Small intestine (tissue), 7 donors: ENCODE data around the gene RMP24.
"Not testable (repeated sequence)": the region's sequence is repeated elsewhere in the genome, so short reads cannot be mapped to it uniquely, and the experiment has no call there.

Experiments used
- DNase-seq, 2 donors: peaks; one replicate each; pipeline versions ENCODE4 v3.0.0 to v3.0.0-alpha.2; 2013
- FAIRE-seq: peaks from 2 replicates; lab custom pipeline; 2012; peaks lifted over from hg19 to GRCh38; lab: Jason Lieb, UNC
- H3K27ac ChIP-seq, 3 donors: one replicate each; pipeline ENCODE4 v1.5.1; 2013; ENCODE audit warnings: low read length in 2 of 3, mild to moderate bottlenecking in 2 of 3, control low read depth in 1 of 3, inconsistent platforms in 1 of 3, low read depth in 1 of 3, moderate library complexity in 1 of 3
- H3K27me3 ChIP-seq, 3 donors: one replicate each; pipeline ENCODE4 v1.6.1; 2013; ENCODE audit warnings: low read length in 3 of 3, inconsistent platforms in 1 of 3; ENCODE audit not compliant: control insufficient read depth in 3 of 3, insufficient read depth in 3 of 3
- H3K36me3 ChIP-seq, 3 donors: one replicate each; pipeline ENCODE4 v1.6.1; 2013; ENCODE audit warnings: low read length in 3 of 3, inconsistent platforms in 1 of 3, low read depth in 1 of 3, mild to moderate bottlenecking in 1 of 3, moderate library complexity in 1 of 3; ENCODE audit not compliant: control insufficient read depth in 3 of 3, insufficient read depth in 2 of 3
- H3K4me1 ChIP-seq, 3 donors: one replicate each; pipeline ENCODE4 v1.6.1; 2013; ENCODE audit warnings: low read length in 2 of 3, inconsistent platforms in 1 of 3, low read depth in 1 of 3, mild to moderate bottlenecking in 1 of 3, moderate library complexity in 1 of 3; ENCODE audit not compliant: control insufficient read depth in 3 of 3, insufficient read depth in 2 of 3
- H3K4me3 ChIP-seq, 3 donors: one replicate each; pipeline ENCODE4 v1.5.1; 2013; ENCODE audit warnings: low read length in 3 of 3, control low read depth in 1 of 3, inconsistent platforms in 1 of 3, low read depth in 1 of 3, mild to moderate bottlenecking in 1 of 3, moderate library complexity in 1 of 3
- H3K9me3 ChIP-seq, 2 donors: one replicate each; pipeline ENCODE4 v1.6.1; 2013; ENCODE audit warnings: low read depth in 1 of 2, low read length in 1 of 2; ENCODE audit not compliant: control insufficient read depth in 2 of 2, insufficient read depth in 1 of 2
- WGBS, 3 donors: extraction: QIAGEN DNeasy Blood & Tissue Kit; methylation state at CpG; one replicate each; pipeline ENCODE4 v1.1.7; 2013; 5-methylcytosine and 5-hydroxymethylcytosine counted together
- donor health status: healthy with polysubstance abuse.
- donor health status: control.
- donor health status: control.
- donor health status: Bipolar disorder and iron deficiency.
- donor health status: healthy.

The RMP24 gene

GRCh38 chr18:35999925-36000324, 27.4 kb downstream of the RMP24 start:
- H3K4me1 ChIP-seq: no peaks in the 10 kb centered on the region
- no peaks in the 10 kb centered on the region for H3K27me3 ChIP-seq
- H3K36me3 ChIP-seq: no peaks in the 10 kb centered on the region
- no peak overlapping the region for H3K4me3 ChIP-seq
- 32 to 56% (median 47%) methylated on average over 1 of the region's 1 CpG for WGBS, 3 donors
- FAIRE-seq: no peak
- DNase-seq: no peak
- no peaks in the 10 kb centered on the region for H3K9me3 ChIP-seq
- no peak overlapping the region for H3K27ac ChIP-seq

- no peak for FAIRE-seq
- Histone ChIP-seq H3K27ac (no peak overlapping the region), H3K4me1 (no peaks in the 10 kb centered on the region), H3K36me3 (no peaks in the 10 kb centered on the region), H3K9me3 (no peaks in the 10 kb centered on the region), H3K4me3 (no peak overlapping the region), H3K27me3 (no peaks in the 10 kb centered on the region)
- 98 to 99% (median 98%) methylated on average over 2 of the region's 2 CpGs for WGBS, 3 donors
- no peak for DNase-seq
These were observed 34.5 kb downstream of the RMP24 start for GRCh38 chr18:36006997-36007396.

- no peak for FAIRE-seq
- Histone ChIP-seq H3K27me3 (peaks cover 0 to 2% (median 0%) of the 10 kb centered on the region in 3 donors), H3K4me1 (no peaks in the 10 kb centered on the region), H3K36me3 (no peaks in the 10 kb centered on the region), H3K27ac (no peak overlapping the region), H3K9me3 (no peaks in the 10 kb centered on the region), H3K4me3 (no peak overlapping the region)
- no peak for DNase-seq
- WGBS, 3 donors: 76 to 81% (median 80%) methylated on average over 3 of the region's 3 CpGs
These were observed 36.7 kb downstream of the RMP24 start for GRCh38 chr18:36009214-36009613.

GRCh38 chr18:36012891-36013290, 40.4 kb downstream of the RMP24 start:
- peaks cover 0 to 2% (median 0%) of the 10 kb centered on the region in 3 donors for H3K27me3 ChIP-seq
- FAIRE-seq: no peak

GRCh38 chr18:36015629-36016028, 43.1 kb downstream of the RMP24 start:
- no peaks in the 10 kb centered on the region for H3K4me1 ChIP-seq
- no peak for FAIRE-seq
- no peaks in the 10 kb centered on the region for H3K36me3 ChIP-seq
- no peak overlapping the region for H3K4me3 ChIP-seq
- peaks cover 0 to 2% (median 0%) of the 10 kb centered on the region in 3 donors for H3K27me3 ChIP-seq
- H3K9me3 ChIP-seq: no peaks in the 10 kb centered on the region
- DNase-seq: no peak
- no peak overlapping the region for H3K27ac ChIP-seq
- whole genome bisulfite sequencing, 3 donors: 90 to 98% (median 93%) methylated on average over 3 of the region's 3 CpGs

More at GRCh38 chr18:36012891-36013290, 40.4 kb downstream of the RMP24 start:
- DNase-seq: no peak
- H3K4me1 ChIP-seq: no peaks in the 10 kb centered on the region
- no peaks in the 10 kb centered on the region for H3K9me3 ChIP-seq
- H3K36me3 ChIP-seq: no peaks in the 10 kb centered on the region
- H3K27ac ChIP-seq: no peak overlapping the region
- no peak overlapping the region for H3K4me3 ChIP-seq
- 93 to 97% (median 96%) methylated on average over 2 of the region's 2 CpGs for WGBS, 3 donors

GRCh38 chr18:36017232-36017631, 44.8 kb downstream of the RMP24 start:
- Histone ChIP-seq H3K27me3 (peaks cover 0 to 2% (median 0%) of the 10 kb centered on the region in 3 donors), H3K36me3 (no peaks in the 10 kb centered on the region), H3K4me1 (no peaks in the 10 kb centered on the region), H3K4me3 (no peak overlapping the region), H3K9me3 (no peaks in the 10 kb centered on the region), H3K27ac (no peak overlapping the region)
- WGBS, 3 donors: 78 to 85% (median 84%) methylated on average over 2 of the region's 2 CpGs
- DNase-seq (no peak), FAIRE-seq (no peak)

- H3K36me3 ChIP-seq: peaks cover 0 to 2% (median 0%) of the 10 kb centered on the region in 3 donors
- FAIRE-seq: no peak
These were observed 47.8 kb downstream of the RMP24 start for GRCh38 chr18:36020174-36020711.

GRCh38 chr18:36023336-36023735, 50.9 kb downstream of the RMP24 start:
- no peak for DNase-seq
- no peak for FAIRE-seq
- Histone ChIP-seq H3K36me3 (peaks cover 0 to 3% (median 2%) of the 10 kb centered on the region in 3 donors), H3K4me1 (no peaks in the 10 kb centered on the region), H3K4me3 (no peak overlapping the region), H3K27ac (no peak overlapping the region), H3K27me3 (no peaks in the 10 kb centered on the region), H3K9me3 (no peaks in the 10 kb centered on the region)
- 86 to 96% (median 91%) methylated on average over 1 of the region's 1 CpG for WGBS, 3 donors

More at GRCh38 chr18:36020174-36020711, 47.8 kb downstream of the RMP24 start:
- no peaks in the 10 kb centered on the region for H3K9me3 ChIP-seq
- no peak overlapping the region for H3K27ac ChIP-seq
- no peak for DNase-seq
- H3K27me3 ChIP-seq: no peaks in the 10 kb centered on the region
- no peaks in the 10 kb centered on the region for H3K4me1 ChIP-seq
- H3K4me3 ChIP-seq: no peak overlapping the region
- 88 to 96% (median 90%) methylated on average over 3 of the region's 3 CpGs for WGBS, 3 donors

- not testable (repeated sequence) for FAIRE-seq, H3K4me1 ChIP-seq, H3K27ac ChIP-seq, DNase-seq, H3K27me3 ChIP-seq, H3K36me3 ChIP-seq, H3K4me3 ChIP-seq, H3K9me3 ChIP-seq
- WGBS, 3 donors: 92 to 94% (median 93%) methylated on average over 3 of the region's 3 CpGs
These were observed 51.8 kb downstream of the RMP24 start for GRCh38 chr18:36024241-36024640.
